ENCODE measurements around the gene SAMHD1. TPM values are rescaled to one million over a fixed set of nuclear protein-coding genes. Genes with fewer than 3 reads are reported as not detected.

SAMHD1 gene
- total and polyA plus RNA-seq, 2 donors (not counting 1 experiment from before 2014, with no cell fraction given) = 25.9 to 47.2 TPM

DNA sequence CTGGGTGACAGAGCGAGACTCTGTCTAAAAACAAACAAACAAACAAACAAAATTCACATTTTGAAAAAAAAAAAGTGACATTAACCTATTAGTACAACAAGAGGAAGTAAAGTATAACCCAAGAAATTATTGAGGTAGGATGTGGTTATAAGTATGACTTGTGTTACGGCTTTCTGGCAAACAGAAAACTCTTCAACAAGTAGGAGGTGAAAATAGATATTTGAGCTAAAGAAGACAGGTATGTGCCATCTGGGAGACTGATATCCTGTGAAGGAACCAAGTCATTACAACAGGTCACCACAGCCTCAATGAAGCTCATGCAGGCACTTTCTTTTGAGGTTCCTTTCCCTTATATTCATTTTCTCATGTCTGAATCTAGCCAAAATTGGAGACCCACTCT, 46.8 kb downstream of the SAMHD1 start:
- no peaks in the 10 kb centered on the region for H3K27me3 ChIP-seq (ENCODE audit: control insufficient read depth, insufficient read depth, low read length)

GRCh38 chr20:36895036-36895435, 56.5 kb downstream of the SAMHD1 start:
- H3K9me3 ChIP-seq (ENCODE audit: control insufficient read depth, insufficient read depth, low read depth, low read length) = no peaks in the 10 kb centered on the region
- TF ChIP-seq, protein P1, sequence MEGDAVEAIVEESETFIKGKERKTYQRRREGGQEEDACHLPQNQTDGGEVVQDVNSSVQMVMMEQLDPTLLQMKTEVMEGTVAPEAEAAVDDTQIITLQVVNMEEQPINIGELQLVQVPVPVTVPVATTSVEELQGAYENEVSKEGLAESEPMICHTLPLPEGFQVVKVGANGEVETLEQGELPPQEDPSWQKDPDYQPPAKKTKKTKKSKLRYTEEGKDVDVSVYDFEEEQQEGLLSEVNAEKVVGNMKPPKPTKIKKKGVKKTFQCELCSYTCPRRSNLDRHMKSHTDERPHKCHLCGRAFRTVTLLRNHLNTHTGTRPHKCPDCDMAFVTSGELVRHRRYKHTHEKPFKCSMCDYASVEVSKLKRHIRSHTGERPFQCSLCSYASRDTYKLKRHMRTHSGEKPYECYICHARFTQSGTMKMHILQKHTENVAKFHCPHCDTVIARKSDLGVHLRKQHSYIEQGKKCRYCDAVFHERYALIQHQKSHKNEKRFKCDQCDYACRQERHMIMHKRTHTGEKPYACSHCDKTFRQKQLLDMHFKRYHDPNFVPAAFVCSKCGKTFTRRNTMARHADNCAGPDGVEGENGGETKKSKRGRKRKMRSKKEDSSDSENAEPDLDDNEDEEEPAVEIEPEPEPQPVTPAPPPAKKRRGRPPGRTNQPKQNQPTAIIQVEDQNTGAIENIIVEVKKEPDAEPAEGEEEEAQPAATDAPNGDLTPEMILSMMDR (conservative IDR thresholded peaks at IDR 0.05 in 1 of 2, IDR thresholded peaks at IDR 0.05 in 1 of 2; ENCODE audit: low read depth in 1 of 2, low read length in 2 of 2) = no peak
- TF ChIP-seq EZH2 (IDR thresholded peaks at IDR 0.05; ENCODE audit: low read length, missing control alignments) = no peak
- H3K4me1 ChIP-seq (ENCODE audit: control insufficient read depth, extremely low read depth, insufficient read depth, low read length) = no peaks in the 10 kb centered on the region
- H3K36me3 ChIP-seq (ENCODE audit: control insufficient read depth, insufficient read depth, low read length) = no peaks in the 10 kb centered on the region
- H3K4me3 ChIP-seq (replicated peaks in 1 of 4; ENCODE audit: control extremely low read depth in 1 of 4, insufficient read depth in 1 of 4, low read depth in 3 of 4, low read length in 4 of 4) = no peak overlapping the region
- H3K9ac ChIP-seq (ENCODE audit: insufficient read depth, low read length) = no peak overlapping the region
- H3K27me3 ChIP-seq (ENCODE audit: control insufficient read depth, insufficient read depth, low read length) = no peaks in the 10 kb centered on the region
- no peaks in the 10 kb centered on the region for H4K20me1 ChIP-seq (ENCODE audit: control insufficient read depth, extremely low read depth, insufficient read depth, low read length)
- H3K4me2 ChIP-seq (ENCODE audit: extremely low read depth, insufficient read depth, low read length) = no peak overlapping the region
- H2AFZ ChIP-seq (ENCODE audit: low read length) = no peak overlapping the region
- DNase-seq (ENCODE audit: low read depth in 2 of 2) = no peak
- no peak overlapping the region for H3K27ac ChIP-seq (ENCODE audit: insufficient read depth, low read length)
- no peaks in the 10 kb centered on the region for H3K79me2 ChIP-seq (ENCODE audit: control insufficient read depth, insufficient read depth, low read length)

More for the DNA sequence above, 46.8 kb downstream of the SAMHD1 start:
- no peak for DNase-seq (ENCODE audit: low read depth in 2 of 2)
- no peaks in the 10 kb centered on the region for H3K79me2 ChIP-seq (ENCODE audit: control insufficient read depth, insufficient read depth, low read length)
- TF ChIP-seq EZH2 (IDR thresholded peaks at IDR 0.05; ENCODE audit: low read length, missing control alignments) = no peak
- TF ChIP-seq, protein P1 (conservative IDR thresholded peaks at IDR 0.05 in 1 of 2, IDR thresholded peaks at IDR 0.05 in 1 of 2; ENCODE audit: low read depth in 1 of 2, low read length in 2 of 2) = no peak
- H3K36me3 ChIP-seq (ENCODE audit: control insufficient read depth, insufficient read depth, low read length) = no peaks in the 10 kb centered on the region
- no peak overlapping the region for H3K27ac ChIP-seq (ENCODE audit: insufficient read depth, low read length)
- H3K4me3 ChIP-seq (replicated peaks in 1 of 4; ENCODE audit: control extremely low read depth in 1 of 4, insufficient read depth in 1 of 4, low read depth in 3 of 4, low read length in 4 of 4) = no peak overlapping the region
- H3K9me3 ChIP-seq (ENCODE audit: control insufficient read depth, insufficient read depth, low read depth, low read length) = no peaks in the 10 kb centered on the region
- H3K4me2 ChIP-seq (ENCODE audit: extremely low read depth, insufficient read depth, low read length) = no peak overlapping the region
- no peaks in the 10 kb centered on the region for H4K20me1 ChIP-seq (ENCODE audit: control insufficient read depth, extremely low read depth, insufficient read depth, low read length)
- no peak overlapping the region for H2AFZ ChIP-seq (ENCODE audit: low read length)
- H3K4me1 ChIP-seq (ENCODE audit: control insufficient read depth, extremely low read depth, insufficient read depth, low read length) = no peaks in the 10 kb centered on the region
- H3K9ac ChIP-seq (ENCODE audit: insufficient read depth, low read length) = no peak overlapping the region

- Histone ChIP-seq H3K27me3 (ENCODE audit: control insufficient read depth, insufficient read depth, low read length) (no peaks in the 10 kb centered on the region), H3K9me3 (ENCODE audit: control insufficient read depth, insufficient read depth, low read depth, low read length) (no peaks in the 10 kb centered on the region), H3K4me2 (ENCODE audit: extremely low read depth, insufficient read depth, low read length) (no peak overlapping the region), H3K9ac (ENCODE audit: insufficient read depth, low read length) (no peak overlapping the region), H3K79me2 (ENCODE audit: control insufficient read depth, insufficient read depth, low read length) (no peaks in the 10 kb centered on the region), H3K27ac (ENCODE audit: insufficient read depth, low read length) (no peak overlapping the region), H3K4me3 (replicated peaks in 1 of 4; ENCODE audit: control extremely low read depth in 1 of 4, insufficient read depth in 1 of 4, low read depth in 3 of 4, low read length in 4 of 4) (no peak overlapping the region), H3K4me1 (ENCODE audit: control insufficient read depth, extremely low read depth, insufficient read depth, low read length) (no peaks in the 10 kb centered on the region), H2AFZ (ENCODE audit: low read length) (no peak overlapping the region), H3K36me3 (ENCODE audit: control insufficient read depth, insufficient read depth, low read length) (no peaks in the 10 kb centered on the region), H4K20me1 (ENCODE audit: control insufficient read depth, extremely low read depth, insufficient read depth, low read length) (no peaks in the 10 kb centered on the region)
- no peak for DNase-seq (ENCODE audit: low read depth in 2 of 2)
- no peak for TF ChIP-seq EZH2 (IDR thresholded peaks at IDR 0.05; ENCODE audit: low read length, missing control alignments)
- TF ChIP-seq, protein P1 (conservative IDR thresholded peaks at IDR 0.05 in 1 of 2, IDR thresholded peaks at IDR 0.05 in 1 of 2; ENCODE audit: low read depth in 1 of 2, low read length in 2 of 2) = no peak
These were observed 57.7 kb downstream of the SAMHD1 start for GRCh38 chr20:36893801-36894200.

All from fibroblast of lung (primary cell).